Measurements from ENCODE around the gene CNGA3.
"Not testable (repeated sequence)": the region's sequence is repeated elsewhere in the genome, so short reads cannot be mapped to it uniquely, and the experiment has no call there.

CNGA3 gene

DNA sequence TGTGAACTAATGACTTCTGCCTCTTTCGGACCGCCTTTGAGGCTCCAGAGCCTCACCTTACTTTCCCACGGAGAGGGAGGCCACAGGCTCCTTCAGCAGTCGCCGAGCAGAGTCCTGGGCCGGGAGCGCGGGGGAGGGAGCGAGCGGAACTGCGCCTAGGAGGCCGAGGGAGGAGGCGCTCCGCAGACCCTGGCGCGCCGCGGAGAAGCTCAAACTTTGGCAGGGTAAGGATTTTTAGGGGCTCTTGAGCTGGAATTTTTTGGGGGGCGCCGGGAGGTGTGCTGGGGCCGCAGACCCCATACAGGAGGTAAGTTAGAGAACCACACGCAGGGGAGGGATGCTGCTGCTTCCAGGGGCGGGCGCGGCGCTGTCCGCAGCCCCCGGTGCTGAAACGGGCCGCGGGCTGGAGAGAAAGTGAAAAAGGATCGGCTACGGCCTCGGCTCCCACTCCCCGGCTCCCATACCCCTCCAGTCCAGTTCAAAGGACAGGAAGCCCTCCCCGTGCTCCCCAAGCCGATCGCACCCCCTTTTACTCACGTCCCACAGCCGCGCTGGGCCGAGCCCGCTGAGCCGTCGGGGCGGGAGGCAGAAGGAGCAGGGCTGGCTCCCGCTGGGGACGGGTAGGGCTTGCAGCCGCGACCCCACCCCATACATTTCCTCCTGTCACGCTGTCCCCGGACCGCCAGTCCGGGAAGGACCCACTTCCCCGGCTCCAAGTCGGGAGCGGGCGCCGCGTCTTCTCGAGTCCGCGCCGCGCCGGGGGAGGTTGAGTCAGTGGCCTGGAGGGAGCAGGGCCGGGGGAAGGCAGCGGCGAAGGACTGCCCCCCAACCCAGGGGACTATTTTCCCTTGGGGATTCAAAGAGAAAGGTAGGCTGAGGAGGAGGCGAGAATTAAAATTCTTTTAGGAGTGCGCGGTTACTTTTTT is at the start of gene CNGA3:
Gene CNGA3, plus strand, starts transcription at position 146 of the 926 bp plus-strand sequence. CDS start 23,520 bp downstream, outside the sequence.
- DNase-seq = no peak

GRCh38 chr2:98297817-98298682 is 48.2 kb upstream of the CNGA3 start:
- DNase-seq = no peak

DNA sequence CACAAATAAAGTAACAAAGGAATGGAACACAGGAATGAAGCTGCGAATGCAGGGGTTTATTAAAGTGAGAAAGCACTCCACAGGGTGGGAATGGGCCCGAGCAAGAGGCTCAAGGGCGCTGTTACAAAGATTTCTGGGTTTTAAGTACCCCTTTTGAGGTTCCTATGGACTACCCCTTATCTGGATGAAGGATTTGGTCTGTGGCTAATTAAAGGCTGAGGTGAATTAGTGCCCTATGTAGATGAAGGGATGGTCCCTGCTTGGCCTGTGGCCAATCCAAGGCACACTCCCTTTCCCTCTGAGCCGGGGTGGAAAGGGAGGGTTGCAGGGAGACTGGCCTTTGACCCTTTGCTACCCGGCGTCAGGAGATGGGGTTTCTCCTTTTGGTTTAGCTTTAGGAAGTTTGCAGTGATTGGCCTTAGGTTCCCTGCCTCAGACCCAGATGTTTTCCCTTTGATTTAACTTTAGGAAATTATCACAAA is 47.5 kb upstream of the CNGA3 start:
- DNase-seq = no peak

DNA sequence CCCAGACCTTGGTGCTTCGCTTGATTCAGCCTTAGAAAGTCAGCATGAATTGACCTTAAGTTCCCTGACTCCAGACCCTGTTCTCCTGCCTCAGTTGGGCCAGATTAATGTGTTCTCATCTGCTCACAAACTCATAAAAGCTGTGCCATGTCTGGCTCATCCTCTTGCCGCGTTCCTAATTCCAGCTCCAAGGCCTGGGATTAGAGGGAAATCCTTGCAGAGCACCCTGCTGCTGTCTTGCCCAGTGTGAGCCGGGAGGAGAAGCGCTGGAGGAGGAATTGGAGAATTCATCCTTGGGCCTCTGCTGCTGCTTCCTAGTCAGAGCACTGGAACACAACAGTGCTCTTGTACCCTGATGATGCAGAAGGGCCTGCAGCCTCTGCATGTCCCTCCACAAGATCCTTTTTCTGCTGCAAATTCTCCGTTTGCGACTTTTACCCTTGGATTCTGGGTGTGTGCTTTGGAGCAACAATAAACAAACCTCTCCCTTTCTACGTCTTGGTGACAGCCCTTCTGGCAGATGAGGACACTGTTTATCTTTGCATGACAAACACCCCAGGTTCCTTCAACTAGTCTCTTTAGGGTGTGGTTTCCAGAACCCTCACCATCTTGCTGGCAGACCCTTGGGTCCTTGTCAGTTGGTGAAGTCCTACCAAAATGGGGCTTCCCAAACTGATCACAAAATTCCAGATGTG is 46.9 kb upstream of the CNGA3 start:
- DNase-seq = no peak

DNA sequence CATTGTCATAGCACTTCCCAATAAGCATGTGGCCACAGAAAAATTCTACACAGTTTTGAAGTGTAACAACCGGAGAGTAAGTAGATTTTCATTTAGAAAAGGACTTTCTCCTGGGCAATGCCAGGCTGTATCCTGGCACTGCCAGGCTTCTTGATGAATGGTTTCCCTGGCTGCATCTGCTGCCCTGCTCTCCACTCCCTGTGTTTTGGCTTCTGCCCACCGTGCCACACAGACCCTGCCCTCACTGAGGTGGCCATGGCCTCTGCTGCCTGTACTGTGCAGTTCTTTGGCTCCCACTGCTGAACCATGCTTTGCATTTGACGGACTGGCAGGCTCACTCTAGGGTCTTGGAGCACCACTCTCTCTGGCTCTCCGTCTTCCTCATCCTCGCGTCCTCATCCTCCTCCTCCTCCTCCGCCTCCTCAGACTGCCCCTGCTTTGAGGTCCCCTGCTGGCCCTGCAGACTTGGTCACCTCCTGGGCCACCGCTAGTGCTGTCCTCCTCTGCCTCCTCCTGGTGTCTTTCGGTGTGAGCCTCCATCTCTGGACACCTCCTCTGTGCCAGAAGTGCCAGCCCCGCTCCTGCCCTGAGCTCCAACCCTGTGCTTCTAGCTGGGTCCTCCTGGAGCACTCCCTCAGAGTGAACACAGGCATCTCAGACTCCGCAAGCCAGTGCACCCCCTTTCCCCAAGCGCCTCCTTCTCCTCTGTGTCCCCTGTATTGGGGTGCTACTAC is 45.9 kb upstream of the CNGA3 start:
- DNase-seq = no peak

DNA sequence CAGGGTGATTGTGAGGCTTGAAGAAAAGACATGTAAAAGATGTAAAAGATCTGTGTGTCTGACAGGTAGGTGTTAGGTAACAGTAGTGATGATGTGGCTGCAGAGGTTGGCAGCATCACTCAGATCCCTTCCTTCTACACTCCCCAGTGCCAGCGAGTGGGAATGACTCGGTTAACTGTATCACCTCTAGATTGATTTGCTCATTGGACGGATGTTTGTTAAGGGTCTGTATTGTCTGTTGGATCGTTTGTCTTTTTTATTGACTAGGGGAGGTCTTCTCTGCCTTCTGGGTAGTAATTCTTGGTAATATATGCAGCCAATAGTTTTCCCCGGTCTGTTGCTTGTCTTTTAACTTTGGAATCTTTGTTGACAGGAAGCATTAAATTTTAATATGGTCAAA is 44.8 kb upstream of the CNGA3 start:
- DNase-seq = no peak

GRCh38 chr2:98307131-98307696 is 39.0 kb upstream of the CNGA3 start:
- not testable (repeated sequence) for DNase-seq

DNA sequence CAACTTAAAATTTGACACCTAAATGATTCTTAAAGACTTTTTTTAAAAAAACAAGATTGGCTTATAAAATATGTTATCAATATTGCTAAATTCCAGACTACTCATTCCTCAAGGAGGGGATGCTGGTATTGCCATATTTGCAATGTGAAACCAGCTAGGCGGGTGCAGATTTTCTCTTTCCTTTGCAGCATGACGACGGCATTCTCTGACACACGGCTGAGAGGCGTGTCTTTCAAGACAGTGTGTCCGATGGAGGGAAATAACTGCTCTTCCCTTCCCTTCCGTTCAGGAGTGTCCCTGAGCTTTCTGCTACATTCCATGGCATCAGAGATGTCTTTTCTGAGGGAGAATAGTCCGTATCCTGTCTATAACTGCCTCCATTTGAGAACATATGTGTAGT is 38.2 kb upstream of the CNGA3 start:
- DNase-seq = no peak

- DNase-seq = no peak
Observed at GRCh38 chr2:98308532-98308931, 37.7 kb upstream of the CNGA3 start.

- no peak for DNase-seq
Observed at GRCh38 chr2:98309580-98309979, 36.7 kb upstream of the CNGA3 start.

GRCh38 chr2:98310010-98310409 is 36.2 kb upstream of the CNGA3 start:
- DNase-seq = no peak

DNA sequence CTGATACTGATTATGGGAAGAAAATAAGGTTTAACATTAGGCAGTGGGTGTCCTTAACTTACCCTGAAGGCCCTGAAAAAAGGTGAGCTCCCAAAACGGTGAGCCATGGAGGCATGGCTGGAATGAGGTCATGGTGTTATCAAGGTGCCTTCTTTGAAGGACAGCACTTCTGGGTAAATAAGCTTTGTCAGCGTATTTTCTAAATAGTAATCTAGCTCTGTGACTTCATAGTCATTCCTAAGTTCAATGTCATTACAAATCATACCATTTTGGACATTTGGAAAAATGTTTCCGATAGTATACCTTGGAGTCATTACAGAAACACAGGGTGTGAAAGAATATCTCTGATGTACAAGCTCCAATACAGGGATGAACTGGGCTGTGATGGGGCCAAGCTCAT is 35.2 kb upstream of the CNGA3 start:
- no peak for DNase-seq

DNA sequence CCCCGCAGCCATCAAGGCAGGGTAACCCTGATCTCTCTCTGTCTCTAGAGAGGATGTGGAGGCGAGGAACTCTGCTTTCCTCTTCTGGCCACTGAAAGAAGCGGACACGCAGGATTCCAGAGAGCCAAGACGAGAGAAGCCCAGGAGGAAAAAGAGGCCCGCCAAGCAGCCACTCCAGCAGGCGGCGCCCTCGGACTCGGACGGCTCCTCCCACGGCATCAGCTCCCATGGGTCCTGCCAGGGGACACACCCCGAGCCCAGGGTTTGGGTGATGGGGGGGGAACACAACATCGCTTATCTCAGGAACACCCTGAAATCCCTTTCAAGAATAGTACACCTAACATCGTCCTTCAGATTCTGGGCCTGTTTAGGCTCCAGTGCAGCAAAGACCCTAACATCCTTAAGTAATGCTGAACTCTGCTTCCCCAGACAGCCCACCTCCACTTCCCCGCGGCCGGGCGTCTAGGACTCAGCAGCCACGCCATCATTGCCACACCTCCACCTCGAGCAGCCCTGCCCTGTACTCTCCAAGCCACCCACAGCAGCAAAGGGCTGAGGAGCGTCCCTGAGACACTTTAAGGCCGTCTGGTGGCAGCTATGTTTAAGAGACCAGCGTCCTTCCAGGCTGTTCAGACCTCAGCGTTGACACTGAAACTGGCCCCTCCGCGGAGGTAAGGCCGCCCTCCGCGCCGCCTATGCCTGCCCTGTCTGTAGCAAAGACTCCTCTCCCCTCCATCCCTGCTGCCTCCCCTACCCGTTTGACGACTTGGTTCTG is 34.3 kb upstream of the CNGA3 start:
- no peak for DNase-seq

DNA sequence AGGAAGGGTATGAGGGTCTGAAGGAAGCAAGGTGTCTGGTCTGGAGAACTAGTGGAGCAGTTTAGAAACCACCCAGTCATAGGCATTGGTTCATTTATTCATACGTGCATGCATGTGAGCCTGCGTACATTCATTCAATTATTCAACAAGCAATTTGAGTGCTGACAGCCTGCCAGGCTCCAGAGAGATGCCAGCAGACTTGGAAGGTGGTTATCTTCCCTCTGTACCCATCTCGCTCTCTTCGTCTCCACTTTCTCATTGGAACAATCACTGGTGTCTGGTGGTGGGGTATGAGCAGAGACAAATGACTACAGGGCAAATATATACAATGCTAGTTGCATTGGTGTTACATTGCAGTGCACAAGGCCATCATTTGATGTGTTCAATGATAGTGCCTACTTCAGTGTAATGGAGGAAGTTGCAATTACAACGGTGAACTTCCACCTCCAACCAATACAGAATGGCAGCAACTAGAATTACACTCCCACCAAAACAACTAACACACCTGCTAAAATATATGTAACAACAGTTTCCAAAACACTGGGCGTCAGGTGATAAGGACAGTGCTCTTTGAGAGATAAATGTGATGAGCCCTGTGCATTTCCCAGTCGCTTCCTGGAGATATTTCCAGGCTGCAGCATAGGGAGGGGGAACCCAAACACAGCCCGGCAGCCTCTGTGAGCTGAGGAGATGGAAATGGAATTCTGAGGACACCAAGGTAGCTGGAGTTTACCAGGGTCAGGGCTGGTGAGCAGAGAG is 32.6 kb upstream of the CNGA3 start:
- no peak for DNase-seq

- no peak for DNase-seq
Observed at GRCh38 chr2:98314251-98314650, 32.0 kb upstream of the CNGA3 start.

- no peak for DNase-seq
Observed at GRCh38 chr2:98315957-98316356, 30.3 kb upstream of the CNGA3 start.

DNA sequence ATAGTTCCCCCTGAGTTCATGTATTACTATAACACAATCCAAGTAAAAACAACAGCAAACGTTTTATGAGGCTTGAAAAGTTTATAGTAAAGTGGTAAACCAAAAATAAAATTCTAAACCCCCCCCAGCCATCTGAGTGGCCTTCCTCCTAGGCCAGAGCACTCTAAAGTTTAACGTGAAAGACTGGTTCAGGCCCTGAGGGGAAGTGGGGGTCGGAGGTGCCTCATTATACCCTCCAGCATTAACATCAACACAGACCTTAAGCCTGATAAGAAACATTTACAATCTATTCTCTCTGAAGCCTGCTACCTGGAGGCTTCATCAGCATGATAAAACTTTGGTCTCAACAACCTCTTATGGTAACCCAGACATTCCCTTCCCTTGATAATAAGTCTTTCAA is 29.0 kb upstream of the CNGA3 start:
- no peak for DNase-seq

DNA sequence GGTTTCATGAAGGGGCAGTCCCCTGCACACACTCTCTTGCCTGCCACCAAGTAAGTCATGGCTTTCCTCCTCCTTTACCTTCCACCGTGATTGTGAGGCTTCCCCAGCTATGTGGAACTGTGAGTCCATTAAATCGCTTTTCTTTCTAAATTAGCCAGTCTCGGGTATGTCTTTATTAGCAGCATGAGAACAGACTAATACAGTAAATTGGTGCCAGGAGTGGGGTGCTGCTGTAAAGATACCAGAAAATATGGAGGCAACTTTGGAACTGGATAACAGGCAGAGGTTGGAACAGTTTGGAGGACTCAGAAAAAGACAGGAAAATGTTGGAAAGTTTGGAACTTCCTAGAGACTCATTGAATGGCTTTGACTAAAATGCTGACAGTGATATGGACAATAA is 26.1 kb upstream of the CNGA3 start:
- DNase-seq = not testable (repeated sequence)

GRCh38 chr2:98324181-98324580 is 22.1 kb upstream of the CNGA3 start:
- DNase-seq = no peak

GRCh38 chr2:98327776-98328175 is 18.5 kb upstream of the CNGA3 start:
- DNase-seq = no peak
